H1 (cell line): ENCODE results near the gene AGPS. TPM values are rescaled to one million over a fixed set of nuclear protein-coding genes. Genes with fewer than 3 reads are reported as not detected.

Experiments used
- CTCF ChIA-PET: fragments of 300-600 bp; sonication (Branson Sonifier 250); formaldehyde crosslinking; loops from one replicate; lab custom pipeline; 2021; ENCODE audit not compliant: partially characterized antibody; lab: Charles Lee
- POLR2A ChIA-PET: fragments of 300-600 bp; sonication (Branson Sonifier 250); formaldehyde crosslinking; loops from one replicate; lab custom pipeline; 2021; ENCODE audit warnings: inconsistent platforms; ENCODE audit not compliant: partially characterized antibody; lab: Charles Lee
- DNase-seq, 2 experiments: peaks; one replicate each; pipeline versions ENCODE4 v3.0.0 to v3.0.0-alpha.2; 2010 to 2022; ENCODE audit warnings: low spot score in 2 of 2, low read depth in 1 of 2, mixed read lengths in 1 of 2
- FAIRE-seq: peaks from 2 replicates; lab custom pipeline; 2011; peaks lifted over from hg19 to GRCh38; lab: Jason Lieb, UNC
- H2AFZ ChIP-seq: 2 replicates; pipeline ENCODE4 v1.8.1; 2012; ENCODE audit warnings: low read length, inconsistent platforms
- H2AK5ac ChIP-seq: 2 replicates; pipeline ENCODE4 v1.6.1; 2013; ENCODE audit warnings: low read depth, low read length
- H2BK120ac ChIP-seq: replicated peaks from 2 replicates; pipeline ENCODE3; 2013; ENCODE audit warnings: low read depth, low read length, inconsistent platforms
- H2BK12ac ChIP-seq: 2 replicates; pipeline ENCODE4 v1.6.1; 2013; ENCODE audit warnings: low read depth, low read length
- H2BK15ac ChIP-seq: 2 replicates; pipeline ENCODE4 v1.6.1; 2013; ENCODE audit warnings: low read length
- H2BK20ac ChIP-seq: 2 replicates; pipeline ENCODE4 v1.6.1; 2013; ENCODE audit warnings: low read length
- H2BK5ac ChIP-seq: 2 replicates; pipeline ENCODE4 v1.6.1; 2013; ENCODE audit warnings: low read depth, low read length
- H3K14ac ChIP-seq: 2 replicates; pipeline ENCODE4 v1.6.1; 2013; ENCODE audit warnings: inconsistent platforms; ENCODE audit not compliant: insufficient read length
- H3K18ac ChIP-seq: 2 replicates; pipeline ENCODE4 v1.6.1; 2013; ENCODE audit warnings: low read length; ENCODE audit errors: extremely low read depth
- H3K23ac ChIP-seq: 2 replicates; pipeline ENCODE4 v1.6.1; 2013; ENCODE audit warnings: inconsistent platforms; ENCODE audit not compliant: insufficient read length
- H3K23me2 ChIP-seq: 2 replicates; pipeline ENCODE4 v1.6.1; 2013; ENCODE audit warnings: low read depth, low read length
- H3K27ac ChIP-seq: 2 replicates; pipeline ENCODE4 v1.6.1; 2011; ENCODE audit warnings: low read depth, low read length, inconsistent platforms
- H3K27me3 ChIP-seq, 4 experiments: replicated peaks in 1 of 4; 1 replicate in 1 of 4; 2 replicates in 3 of 4; pipeline versions ENCODE4 v1.6.1 to v1.8.1; 2011 to 2013; ENCODE audit warnings: low read length in 3 of 4, mild to moderate bottlenecking in 3 of 4, inconsistent platforms in 2 of 4, mixed read lengths in 2 of 4, moderate library complexity in 1 of 4; ENCODE audit not compliant: control insufficient read depth in 3 of 4, insufficient read depth in 3 of 4; ENCODE audit errors: extremely low read depth in 1 of 4
- H3K36me3 ChIP-seq, 4 experiments: 2 replicates each; pipeline versions ENCODE4 v1.6.1 to v1.8.1; 2011 to 2013; ENCODE audit warnings: mild to moderate bottlenecking in 4 of 4, low read length in 3 of 4, moderate library complexity in 2 of 4, control low read depth in 1 of 4, inconsistent platforms in 1 of 4; ENCODE audit not compliant: insufficient read depth in 4 of 4, control insufficient read depth in 2 of 4
- H3K4ac ChIP-seq: replicated peaks from 2 replicates; pipeline ENCODE3; 2013; ENCODE audit warnings: low read length, low read depth, mixed read lengths, inconsistent platforms; ENCODE audit not compliant: insufficient read length
- H3K4me1 ChIP-seq, 4 experiments: replicated peaks in 1 of 4; 1 replicate in 1 of 4; 2 replicates in 3 of 4; pipeline versions ENCODE4 v1.6.1 to v1.8.1; 2011 to 2013; ENCODE audit warnings: low read length in 3 of 4, inconsistent platforms in 2 of 4, mixed read lengths in 1 of 4; ENCODE audit not compliant: insufficient read depth in 4 of 4, control insufficient read depth in 3 of 4
- H3K4me2 ChIP-seq, 2 experiments: 2 replicates each; pipeline versions ENCODE4 v1.6.1 to v1.8.1; 2011 to 2013; ENCODE audit warnings: low read depth in 2 of 2, low read length in 2 of 2, control low read depth in 1 of 2, inconsistent platforms in 1 of 2, mild to moderate bottlenecking in 1 of 2; ENCODE audit not compliant: insufficient read depth in 1 of 2
- H3K4me3 ChIP-seq, 4 experiments: fragments of 200-600, 300-600 bp in 1 of 4; sonication (generic), shearing (Covaris generic), sonication (Bioruptor Twin) in 1 of 4; 2 replicates each; pipeline versions ENCODE4 v1.5.1 to v1.8.1; 2011 to 2016; ENCODE audit warnings: low read length in 4 of 4, low read depth in 3 of 4, control low read depth in 2 of 4, inconsistent platforms in 2 of 4, mild to moderate bottlenecking in 2 of 4, mixed read lengths in 1 of 4, moderate library complexity in 1 of 4; ENCODE audit not compliant: insufficient read depth in 2 of 4; ENCODE audit errors: extremely low read depth in 1 of 4
- H3K56ac ChIP-seq: replicated peaks from 2 replicates; pipeline ENCODE3; 2013; ENCODE audit warnings: low read depth, mild to moderate bottlenecking, mixed read lengths, low read length, inconsistent platforms; ENCODE audit not compliant: insufficient read length
- H3K79me1 ChIP-seq: 2 replicates; pipeline ENCODE4 v1.6.1; 2013; ENCODE audit warnings: low read depth, low read length, control low read depth
- H3K79me2 ChIP-seq, 2 experiments: 2 replicates each; pipeline versions ENCODE4 v1.6.1 to v1.8.1; 2012 to 2013; ENCODE audit warnings: low read length in 2 of 2, mild to moderate bottlenecking in 2 of 2, inconsistent platforms in 1 of 2; ENCODE audit not compliant: insufficient read depth in 2 of 2, control insufficient read depth in 1 of 2
- H3K9ac ChIP-seq, 4 experiments: replicated peaks in 1 of 4; 1 replicate in 1 of 4; 2 replicates in 3 of 4; pipeline versions ENCODE4 v1.6.1 to v1.8.1; 2011 to 2013; ENCODE audit warnings: low read depth in 3 of 4, low read length in 3 of 4, control low read depth in 2 of 4, mild to moderate bottlenecking in 2 of 4, moderate library complexity in 2 of 4, inconsistent platforms in 1 of 4; ENCODE audit errors: extremely low read depth in 1 of 4
- H3K9me3 ChIP-seq, 2 experiments: 2 replicates each; pipeline versions ENCODE4 v1.6.1 to v1.8.1; 2012 to 2013; ENCODE audit warnings: mild to moderate bottlenecking in 2 of 2, moderate library complexity in 2 of 2, control low read depth in 1 of 2, inconsistent platforms in 1 of 2, low read depth in 1 of 2, low read length in 1 of 2, mixed read lengths in 1 of 2; ENCODE audit not compliant: insufficient read depth in 2 of 2
- H4K20me1 ChIP-seq, 2 experiments: replicated peaks in 1 of 2; 2 replicates each; pipeline versions ENCODE3 to v1.8.1; 2011 to 2013; ENCODE audit warnings: inconsistent platforms in 2 of 2, low read length in 2 of 2, mild to moderate bottlenecking in 1 of 2; ENCODE audit not compliant: insufficient read depth in 2 of 2, control insufficient read depth in 1 of 2
- H4K5ac ChIP-seq: 2 replicates; pipeline ENCODE4 v1.6.1; 2013; ENCODE audit warnings: low read length, low read depth, mixed read lengths, inconsistent platforms; ENCODE audit not compliant: insufficient read length
- H4K8ac ChIP-seq: 2 replicates; pipeline ENCODE4 v1.8.0; 2013; ENCODE audit warnings: mild to moderate bottlenecking, moderate library complexity, low read length, inconsistent platforms; ENCODE audit not compliant: insufficient read depth; ENCODE audit errors: extremely low read depth
- H4K91ac ChIP-seq: replicated peaks from 2 replicates; pipeline ENCODE3; 2013; ENCODE audit warnings: low read length, mixed read lengths, inconsistent platforms; ENCODE audit not compliant: insufficient read length
- CHD1 ChIP-seq: IDR thresholded peaks from 2 replicates; pipeline ENCODE4 v1.6.1; 2012; ENCODE audit warnings: low read depth, low read length, improper control_type of control experiment
- KDM5A ChIP-seq: fragments of 200-600 bp; IDR thresholded peaks from 2 replicates; pipeline ENCODE4 v1.7.1; 2012; ENCODE audit warnings: mild to moderate bottlenecking, low read length, inconsistent platforms, mixed read lengths
- RXRA ChIP-seq: IDR thresholded peaks from 2 replicates; pipeline ENCODE4 v1.6.1; 2011; ENCODE audit warnings: low read depth, mild to moderate bottlenecking, low read length, moderate library complexity; ENCODE audit not compliant: insufficient read depth
- SAP30 ChIP-seq: fragments of 300-600 bp; sonication (generic); IDR thresholded peaks from 2 replicates; pipeline ENCODE4 v1.7.1; 2012; ENCODE audit warnings: low read length, moderate library complexity, mild to moderate bottlenecking, inconsistent platforms; ENCODE audit not compliant: insufficient read depth, insufficient replicate concordance
- YY1 ChIP-seq: IDR thresholded peaks from 2 replicates; pipeline ENCODE4 v1.6.1; 2011; ENCODE audit warnings: low read depth, mild to moderate bottlenecking, low read length
- WGBS, 2 experiments: shearing (Covaris generic) in 1 of 2; methylation state at CpG; one replicate each; pipeline versions ENCODE4 v1.1.6 to v1.1.7; 2013 to 2015; ENCODE audit warnings: low lambda C conversion rate in 2 of 2, mixed read lengths in 2 of 2, inconsistent platforms in 1 of 2, low coverage in 1 of 2, missing lambda C conversion rate in 1 of 2; ENCODE audit not compliant: insufficient replicate concordance in 2 of 2, insufficient coverage in 1 of 2, insufficient read length in 1 of 2; ENCODE audit errors: extremely low coverage in 1 of 2, missing lambda C conversion rate in 1 of 2; 5-methylcytosine and 5-hydroxymethylcytosine counted together
- polyA plus RNA-seq, 7 experiments: library from polyadenylated mRNA; depleted of rRNA in 3 of 7; stranded (reverse) in 5 of 7; unstranded in 2 of 7; fragments of >200 nt in 5 of 7; fragments of 200-250 nt in 2 of 7; gene quantifications; 1 replicate in 5 of 7; 2 replicates in 1 of 7; 4 replicates in 1 of 7; pipeline versions ENCODE4 v1.2.1 to v1.2.3, GENCODE V29; 2011 to 2013; ENCODE audit warnings: missing spikeins in 2 of 7, mixed read lengths in 2 of 7
- total RNA-seq: library from RNA; stranded (reverse); fragmentation: NEBNext Ultra II Directional; extraction: Animal tissue kit (Norgen Biotek cat#: 25700); gene quantifications from 2 replicates; pipeline ENCODE4 v1.2.1, GENCODE V29; 2021

AGPS gene
- total and polyA plus RNA-seq, 2 of the 8 experiments (the other 6 are each of a cell fraction or from before 2014, with no cell fraction given): 7.3 to 57.8 TPM

GRCh38 chr2:177460973-177461585 lies 68.5 kb downstream of the AGPS start:
- H2BK120ac ChIP-seq: no peak overlapping the region
- no peak overlapping the region for H4K8ac ChIP-seq
- H3K23me2 ChIP-seq: no peaks in the 10 kb centered on the region
- H4K5ac ChIP-seq: no peak overlapping the region
- no peak overlapping the region for H3K9ac ChIP-seq
- TF ChIP-seq YY1: no peak
- no peak for TF ChIP-seq SAP30
- no peak for TF ChIP-seq CHD1
- TF ChIP-seq RXRA: no peak
- TF ChIP-seq KDM5A: no peak
- TF ChIP-seq, all 59 proteins: peak for 0
- H3K4me1 ChIP-seq: no peaks in the 10 kb centered on the region; a peak in 1 of 7 replicates
- H3K79me2 ChIP-seq: no peaks in the 10 kb centered on the region
- no peaks in the 10 kb centered on the region for H3K27me3 ChIP-seq
- no peaks in the 10 kb centered on the region for H3K79me1 ChIP-seq
- H3K27ac ChIP-seq: no peak overlapping the region
- H4K20me1 ChIP-seq: peaks cover 0 to 2% of the 10 kb centered on the region in 2 experiments
- no peak overlapping the region for H2AFZ ChIP-seq
- H2BK5ac ChIP-seq: no peak overlapping the region
- no peak overlapping the region for H3K4me2 ChIP-seq
- H4K91ac ChIP-seq: no peak overlapping the region
- no peak for DNase-seq
- H3K36me3 ChIP-seq: peaks cover 0 to 17% (median 0%) of the 10 kb centered on the region in 4 experiments; a peak in 1 of 8 replicates
- WGBS, 2 experiments: 90% methylated on average over 5 of the region's 5 CpGs; no CpG with 5 or more reads in 1 of the 2 experiments
- H3K56ac ChIP-seq: no peak overlapping the region
- H2BK15ac ChIP-seq: no peak overlapping the region
- POLR2A ChIA-PET: no interaction called here
- no peak overlapping the region for H3K23ac ChIP-seq
- no peak overlapping the region for H2BK20ac ChIP-seq
- H3K9me3 ChIP-seq: no peaks in the 10 kb centered on the region
- no peak overlapping the region for H2BK12ac ChIP-seq
- no peak overlapping the region for H2AK5ac ChIP-seq
- no peak overlapping the region for H3K14ac ChIP-seq
- FAIRE-seq: no peak
- H3K4me3 ChIP-seq: no peak overlapping the region
- no peak overlapping the region for H3K18ac ChIP-seq
- no peak overlapping the region for H3K4ac ChIP-seq
- CTCF ChIA-PET: interaction anchor here (0.6 kb wide), 2 partner anchors 8 to 184 kb away, joined by 3 read pairs; no protein-coding TSS in a partner anchor
